GM18519 (cell line): Measurements from ENCODE around the gene DIPK1B.
"Not testable (repeated sequence)": the region's sequence is repeated elsewhere in the genome, so short reads cannot be mapped to it uniquely, and the experiment has no call there.

Experiments used
- ATAC-seq: cut with Tn5 transposase; IDR thresholded peaks from one replicate; pipeline ENCODE4 v1.9.1; 2021; ENCODE audit warnings: mild to moderate bottlenecking, moderate library complexity; ENCODE audit not compliant: unreplicated experiment, low FRiP score

Gene DIPK1B

GRCh38 chr9:136697146-136697820 lies 15.1 kb upstream of the DIPK1B start:
- no peak for ATAC-seq

- ATAC-seq, result no peak
Observed at GRCh38 chr9:136697821-136698526, 14.4 kb upstream of the DIPK1B start.

GRCh38 chr9:136698635-136699246 lies 13.6 kb upstream of the DIPK1B start:
- no peak for ATAC-seq

GRCh38 chr9:136700304-136700703 lies 12.1 kb upstream of the DIPK1B start:
- no peak for ATAC-seq

GRCh38 chr9:136700959-136701667 lies 11.3 kb upstream of the DIPK1B start:
- peak; percentile 46 for ATAC-seq

GRCh38 chr9:136701668-136702053 lies 10.7 kb upstream of the DIPK1B start:
- no peak for ATAC-seq

GRCh38 chr9:136703276-136703860 lies 9.0 kb upstream of the DIPK1B start:
- ATAC-seq, result no peak

- ATAC-seq, result not testable (repeated sequence)
Observed at GRCh38 chr9:136704741-136705140, 7.6 kb upstream of the DIPK1B start.

- ATAC-seq, result no peak
Observed at GRCh38 chr9:136705564-136705963, 6.8 kb upstream of the DIPK1B start.

GRCh38 chr9:136707011-136707410 lies 5.4 kb upstream of the DIPK1B start:
- ATAC-seq, result no peak

GRCh38 chr9:136707849-136708517 lies 4.4 kb upstream of the DIPK1B start:
- no peak for ATAC-seq

GRCh38 chr9:136709454-136710109 lies 2.8 kb upstream of the DIPK1B start:
- no peak for ATAC-seq

- ATAC-seq, result no peak
Observed at GRCh38 chr9:136710543-136710942, 1.8 kb upstream of the DIPK1B start.

GRCh38 chr9:136711219-136711648 lies 1.1 kb upstream of the DIPK1B start:
- ATAC-seq, result not testable (repeated sequence)

GRCh38 chr9:136712690-136713544 lies 545 bp downstream of the DIPK1B start:
- no peak for ATAC-seq

- no peak for ATAC-seq
Observed at GRCh38 chr9:136713550-136713949, 1.2 kb downstream of the DIPK1B start.

- no peak for ATAC-seq
Observed at GRCh38 chr9:136714096-136714892, 1.9 kb downstream of the DIPK1B start.

- ATAC-seq, result no peak
Observed at GRCh38 chr9:136714893-136715274, 2.5 kb downstream of the DIPK1B start.
